ENCODE measurements around the gene TRIM31.

TRIM31 gene

DNA sequence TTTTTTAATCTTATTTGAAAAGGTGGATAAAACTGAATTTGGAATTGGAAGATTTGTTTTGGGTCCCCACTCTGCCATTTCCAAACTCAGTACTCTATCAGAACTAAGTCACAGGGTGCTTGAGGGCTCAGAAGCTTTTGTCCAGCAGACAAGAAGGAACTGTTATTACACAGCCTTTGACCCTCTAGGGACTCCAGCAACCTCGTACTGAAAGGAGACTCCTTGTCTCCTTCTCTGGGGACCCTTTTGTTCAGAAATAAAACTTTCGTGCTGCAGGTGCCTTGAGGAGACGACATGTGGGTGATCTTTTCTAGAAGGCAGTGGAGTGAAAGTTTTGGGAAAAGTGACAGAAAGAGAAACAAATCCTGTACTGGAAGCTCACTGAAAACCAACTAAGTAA, 59.2 kb downstream of the TRIM31 start:
- no peak for DNase-seq (ENCODE audit: low read depth in 4 of 4, low spot score in 1 of 4)

All from stimulated activated CD4-positive, alpha-beta T cell treated with anti-CD3 and anti-CD28 coated beads, Interleukin-1b, Interleukin-23, amount 100 ng/mL, for 24 hours (primary cell).